ENCODE results near the gene RIMS4. TPM values are rescaled to one million over a fixed set of nuclear protein-coding genes. Genes with fewer than 3 reads are reported as not detected.

Gene RIMS4
- total RNA-seq, 2 experiments from 2014 or later: 0.07 TPM

DNA sequence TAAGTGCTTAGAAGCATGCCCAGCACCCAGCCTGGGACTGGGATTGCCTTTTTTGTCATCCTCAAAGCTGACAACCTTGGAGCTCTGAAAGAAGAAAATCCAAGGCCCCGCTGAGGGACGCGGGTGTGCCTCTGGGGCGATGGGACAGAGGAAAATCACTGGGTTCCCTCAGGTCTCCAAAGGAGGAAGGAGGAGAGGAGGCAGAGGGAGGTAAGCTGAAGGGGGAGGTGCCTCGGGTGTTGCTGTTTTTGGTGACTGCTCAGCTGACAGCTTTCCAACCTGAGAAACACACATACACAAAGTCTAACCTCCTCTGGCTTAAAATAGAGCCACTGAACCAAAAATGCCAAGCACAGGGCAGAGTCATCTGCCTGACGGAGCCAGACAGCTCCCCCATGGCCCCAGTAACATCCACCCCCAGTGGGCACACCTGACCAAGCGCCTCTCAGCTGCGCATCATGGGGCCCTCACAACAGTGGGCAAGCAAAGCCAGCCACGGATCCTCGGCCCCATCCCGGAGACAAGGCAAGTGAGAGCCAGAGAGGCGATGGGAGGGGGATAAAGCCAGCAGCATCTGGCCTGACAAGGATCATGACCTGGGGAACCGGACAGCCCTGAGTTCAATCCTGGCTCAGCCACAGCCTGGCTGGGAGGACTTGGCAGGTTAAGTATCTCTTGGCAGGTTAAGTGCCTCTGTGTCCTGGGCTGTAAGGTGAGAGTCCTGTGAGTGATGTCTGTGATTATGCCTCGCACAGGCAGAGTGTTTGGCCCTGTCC lies 67.9 kb downstream of the RIMS4 start:
- CTCF ChIA-PET: interaction anchor here (1.6 kb wide), 1 partner anchor 58 kb away, joined by 3 read pairs; no protein-coding TSS in a partner anchor
- Mint-ChIP-seq H3K36me3 (ENCODE audit: low read depth) (peaks cover 2% of the 10 kb centered on the region), H3K27ac (no peak overlapping the region), H3K27me3 (ENCODE audit: low read depth) (peaks cover 6% of the 10 kb centered on the region), H3K4me1 (ENCODE audit: low read depth) (peaks cover 19% of the 10 kb centered on the region), H3K4me3 (no peak overlapping the region), H3K9me3 (no peaks in the 10 kb centered on the region)
- intact Hi-C loops (cut with micrococcal nuclease): no loop called here
- DNase-seq: no peak

DNA sequence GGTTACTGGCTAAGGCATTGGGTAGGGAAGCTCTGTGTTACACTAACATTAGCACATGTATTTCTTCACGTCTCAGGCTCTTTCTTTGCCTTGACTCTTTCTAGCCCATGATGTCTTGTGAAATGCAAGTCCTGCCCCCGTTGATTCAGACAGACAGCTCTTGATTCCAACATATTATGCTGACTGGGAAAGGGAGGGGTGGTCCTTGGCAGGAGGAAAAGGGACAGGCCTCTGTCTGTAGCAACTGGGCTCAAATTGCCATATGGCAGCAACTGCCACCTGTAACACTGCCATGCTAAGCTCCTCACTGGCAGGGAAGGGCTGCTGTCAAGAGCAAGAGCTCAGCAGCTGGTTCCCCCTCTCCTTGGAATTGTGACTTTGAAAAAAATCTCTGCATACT lies 70.4 kb downstream of the RIMS4 start:
- intact Hi-C loops (cut with micrococcal nuclease): loop anchor here (10.0 kb wide), 1 partner anchor 245 kb away; no protein-coding TSS in a partner anchor
- no peaks in the 10 kb centered on the region for H3K9me3 Mint-ChIP-seq
- H3K4me1 Mint-ChIP-seq (ENCODE audit: low read depth): peaks cover 13% of the 10 kb centered on the region
- H3K27me3 Mint-ChIP-seq (ENCODE audit: low read depth): no peaks in the 10 kb centered on the region
- DNase-seq: no peak
- CTCF ChIA-PET: no interaction called here
- no peak overlapping the region for H3K4me3 Mint-ChIP-seq
- H3K36me3 Mint-ChIP-seq (ENCODE audit: low read depth): no peaks in the 10 kb centered on the region
- no peak overlapping the region for H3K27ac Mint-ChIP-seq

DNA sequence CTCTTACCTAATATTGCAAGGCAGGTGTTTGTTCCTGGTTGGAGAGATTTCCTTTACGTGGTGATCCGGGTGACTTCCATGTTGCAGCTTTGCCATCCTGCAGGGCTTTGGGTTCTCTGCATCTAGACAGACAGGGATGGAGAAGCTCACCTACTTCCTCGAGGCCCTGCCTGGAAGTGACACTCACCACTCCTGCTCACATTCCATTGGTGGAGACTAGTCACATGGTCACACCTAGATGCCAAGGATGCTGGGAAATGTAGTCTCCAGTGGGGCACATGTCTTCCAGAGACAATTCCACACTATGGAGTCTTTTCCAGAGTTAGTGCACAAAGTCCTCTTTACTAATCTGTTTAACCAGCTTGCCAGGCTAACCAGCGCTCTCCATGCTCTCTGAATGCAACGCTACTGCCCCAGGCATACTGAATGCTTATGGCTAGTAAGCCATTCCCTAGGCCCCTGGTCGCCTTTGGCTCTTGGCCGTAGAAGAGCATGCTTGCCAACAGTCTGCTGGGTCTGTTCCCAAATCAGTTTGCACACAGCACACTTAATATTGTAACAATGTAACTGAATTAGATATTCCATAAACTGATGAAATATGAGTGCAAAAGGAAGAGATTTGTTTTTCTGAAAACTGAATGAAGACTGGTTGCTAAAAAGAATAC lies 71.4 kb downstream of the RIMS4 start:
- no peaks in the 10 kb centered on the region for H3K9me3 Mint-ChIP-seq
- no peaks in the 10 kb centered on the region for H3K27me3 Mint-ChIP-seq (ENCODE audit: low read depth)
- no peaks in the 10 kb centered on the region for H3K36me3 Mint-ChIP-seq (ENCODE audit: low read depth)
- CTCF ChIA-PET: interaction anchor here (3.4 kb wide), 1 partner anchor 54 kb away, joined by 19 read pairs; no protein-coding TSS in a partner anchor
- intact Hi-C loops (cut with micrococcal nuclease): loop anchor here (10.0 kb wide), 1 partner anchor 244 kb away; no protein-coding TSS in a partner anchor
- H3K4me3 Mint-ChIP-seq: peak overlapping the region; percentile 58
- H3K27ac Mint-ChIP-seq: no peak overlapping the region
- peaks cover 13% of the 10 kb centered on the region for H3K4me1 Mint-ChIP-seq (ENCODE audit: low read depth)
- peak; percentile 81 for DNase-seq

DNA sequence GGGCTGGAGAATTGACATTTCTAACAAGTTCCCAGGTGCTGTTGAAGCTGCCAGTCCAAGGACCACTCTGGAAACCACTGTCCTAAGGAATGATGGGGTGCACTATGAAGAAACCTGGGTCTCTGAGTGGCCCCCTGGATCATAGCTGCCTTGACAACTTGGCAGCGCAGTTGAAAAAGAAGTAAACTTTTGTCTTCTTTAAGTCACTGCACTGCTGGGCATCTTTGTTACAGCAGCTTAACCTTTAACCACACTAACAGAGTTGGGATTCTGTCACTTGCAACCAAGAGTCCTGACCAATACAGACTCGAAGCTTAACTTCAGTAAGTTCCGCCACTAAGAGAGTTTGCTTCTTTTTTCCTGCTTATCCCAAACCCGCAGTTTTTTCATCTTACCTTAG lies 73.2 kb downstream of the RIMS4 start:
- peaks cover 27% of the 10 kb centered on the region for H3K4me1 Mint-ChIP-seq (ENCODE audit: low read depth)
- DNase-seq: no peak
- CTCF ChIA-PET: interaction anchor here (0.5 to 3.4 kb wide), 5 partner anchors 10 to 178 kb away, joined by 3 to 19 read pairs (median 3); no protein-coding TSS in a partner anchor
- no peak overlapping the region for H3K4me3 Mint-ChIP-seq
- H3K36me3 Mint-ChIP-seq (ENCODE audit: low read depth): no peaks in the 10 kb centered on the region
- no peak overlapping the region for H3K27ac Mint-ChIP-seq
- intact Hi-C loops (cut with micrococcal nuclease): loop anchor here (10.0 kb wide), 1 partner anchor 242 kb away; no protein-coding TSS in a partner anchor
- H3K9me3 Mint-ChIP-seq: no peaks in the 10 kb centered on the region
- H3K27me3 Mint-ChIP-seq (ENCODE audit: low read depth): no peaks in the 10 kb centered on the region

DNA sequence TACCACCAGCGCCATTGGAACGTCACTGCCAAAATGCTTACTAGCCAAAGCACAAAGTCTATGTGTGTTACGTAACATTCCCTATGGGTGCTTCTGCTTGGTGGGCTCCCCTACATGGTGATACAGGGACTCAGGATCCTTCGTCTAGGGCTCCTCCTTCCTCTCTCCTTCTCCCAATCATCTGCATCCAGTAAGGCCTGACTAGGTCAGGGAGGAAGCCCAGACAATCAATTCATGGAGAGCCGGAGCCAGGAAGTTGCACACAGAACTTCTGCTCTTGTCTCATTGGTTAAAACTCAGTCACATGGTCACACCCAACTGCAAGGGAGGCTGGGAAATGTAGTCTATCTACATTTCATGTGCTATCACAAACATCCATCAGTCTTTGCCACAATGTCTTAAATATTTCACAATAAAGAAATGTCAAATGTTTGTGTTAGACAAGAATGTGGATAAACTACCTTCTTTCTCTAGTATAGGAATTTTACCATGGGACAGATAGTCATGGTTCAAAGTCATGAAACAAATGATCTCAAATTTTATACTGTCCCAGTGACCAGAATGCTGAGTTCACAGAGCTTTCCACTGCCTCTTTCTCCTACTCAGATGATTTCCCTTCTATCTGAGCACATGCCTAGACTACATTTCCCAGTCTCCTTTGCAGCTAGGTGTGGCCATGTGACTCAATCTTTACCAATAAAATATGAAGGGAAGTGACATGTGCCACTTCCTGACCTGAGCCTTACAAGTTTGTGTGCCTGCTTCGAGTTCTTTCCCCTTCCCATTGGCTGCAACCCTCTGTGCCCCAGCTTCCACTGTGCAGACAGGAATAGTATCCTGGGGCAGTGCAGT lies 74.0 kb downstream of the RIMS4 start:
- no peaks in the 10 kb centered on the region for H3K36me3 Mint-ChIP-seq (ENCODE audit: low read depth)
- no peaks in the 10 kb centered on the region for H3K27me3 Mint-ChIP-seq (ENCODE audit: low read depth)
- intact Hi-C loops (cut with micrococcal nuclease): loop anchor here (10.0 kb wide), 1 partner anchor 242 kb away; no protein-coding TSS in a partner anchor
- DNase-seq: peak; percentile 49
- H3K27ac Mint-ChIP-seq: no peak overlapping the region
- H3K4me1 Mint-ChIP-seq (ENCODE audit: low read depth): peaks cover 30% of the 10 kb centered on the region
- H3K4me3 Mint-ChIP-seq: peak overlapping the region; percentile 67
- CTCF ChIA-PET: interaction anchor here (0.8 to 3.4 kb wide), 4 partner anchors 11 to 132 kb away, joined by 3 to 19 read pairs (median 3); no protein-coding TSS in a partner anchor
- no peaks in the 10 kb centered on the region for H3K9me3 Mint-ChIP-seq

DNA sequence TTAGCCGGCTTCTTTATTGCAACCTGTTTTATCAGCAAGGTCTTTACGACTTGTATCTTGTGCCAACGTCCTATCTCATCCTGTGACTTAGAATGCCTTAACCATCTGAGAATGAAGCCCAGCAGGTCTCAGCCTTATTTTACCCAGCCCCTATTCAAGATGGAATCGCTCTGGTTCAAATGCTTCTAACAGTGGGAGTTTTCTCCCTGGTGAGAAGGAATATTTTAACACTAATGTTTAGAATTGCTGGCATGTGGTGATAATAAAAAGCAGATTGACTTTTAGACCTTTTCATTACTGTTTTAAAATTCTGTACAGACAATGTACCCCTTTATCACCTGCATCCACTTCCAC lies 74.6 kb downstream of the RIMS4 start:
- no peaks in the 10 kb centered on the region for H3K36me3 Mint-ChIP-seq (ENCODE audit: low read depth)
- H3K27me3 Mint-ChIP-seq (ENCODE audit: low read depth): no peaks in the 10 kb centered on the region
- CTCF ChIA-PET: interaction anchor here (6.7 kb wide), 1 partner anchor 52 kb away, joined by 90 read pairs; no protein-coding TSS in a partner anchor
- H3K4me3 Mint-ChIP-seq: peak overlapping the region; percentile 67
- H3K27ac Mint-ChIP-seq: no peak overlapping the region
- no peak for DNase-seq
- H3K9me3 Mint-ChIP-seq: no peaks in the 10 kb centered on the region
- intact Hi-C loops (cut with micrococcal nuclease): loop anchor here (10.0 kb wide), 1 partner anchor 241 kb away; no protein-coding TSS in a partner anchor
- peaks cover 30% of the 10 kb centered on the region for H3K4me1 Mint-ChIP-seq (ENCODE audit: low read depth)

DNA sequence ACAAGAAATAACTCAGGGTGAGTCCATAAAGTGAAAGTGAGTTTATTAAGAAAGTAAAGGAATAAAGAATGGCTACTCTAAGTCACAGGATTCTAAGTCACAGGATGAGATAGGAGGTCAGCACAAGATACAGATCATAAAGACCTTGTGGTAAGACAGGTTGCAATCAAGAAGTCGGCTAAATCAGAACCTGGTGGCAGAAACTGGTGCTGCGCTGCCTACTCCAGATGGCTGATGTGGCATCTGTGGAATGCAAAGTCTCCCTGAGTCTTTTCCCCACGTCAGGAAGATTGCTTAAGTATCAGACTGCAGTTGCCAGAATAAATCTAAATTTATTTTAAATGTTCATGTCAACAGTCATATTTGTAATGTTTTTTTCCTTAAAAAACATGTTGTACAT lies 75.4 kb downstream of the RIMS4 start:
- H3K27me3 Mint-ChIP-seq (ENCODE audit: low read depth): no peaks in the 10 kb centered on the region
- no peaks in the 10 kb centered on the region for H3K9me3 Mint-ChIP-seq
- CTCF ChIA-PET: interaction anchor here (6.7 kb wide), 1 partner anchor 51 kb away, joined by 90 read pairs; no protein-coding TSS in a partner anchor
- no peak for DNase-seq
- H3K36me3 Mint-ChIP-seq (ENCODE audit: low read depth): no peaks in the 10 kb centered on the region
- intact Hi-C loops (cut with micrococcal nuclease): loop anchor here (5.0 to 10.0 kb wide), 2 partner anchors 240 to 518 kb away; no protein-coding TSS in a partner anchor
- no peak overlapping the region for H3K27ac Mint-ChIP-seq
- H3K4me3 Mint-ChIP-seq: no peak overlapping the region
- H3K4me1 Mint-ChIP-seq (ENCODE audit: low read depth): peaks cover 30% of the 10 kb centered on the region

DNA sequence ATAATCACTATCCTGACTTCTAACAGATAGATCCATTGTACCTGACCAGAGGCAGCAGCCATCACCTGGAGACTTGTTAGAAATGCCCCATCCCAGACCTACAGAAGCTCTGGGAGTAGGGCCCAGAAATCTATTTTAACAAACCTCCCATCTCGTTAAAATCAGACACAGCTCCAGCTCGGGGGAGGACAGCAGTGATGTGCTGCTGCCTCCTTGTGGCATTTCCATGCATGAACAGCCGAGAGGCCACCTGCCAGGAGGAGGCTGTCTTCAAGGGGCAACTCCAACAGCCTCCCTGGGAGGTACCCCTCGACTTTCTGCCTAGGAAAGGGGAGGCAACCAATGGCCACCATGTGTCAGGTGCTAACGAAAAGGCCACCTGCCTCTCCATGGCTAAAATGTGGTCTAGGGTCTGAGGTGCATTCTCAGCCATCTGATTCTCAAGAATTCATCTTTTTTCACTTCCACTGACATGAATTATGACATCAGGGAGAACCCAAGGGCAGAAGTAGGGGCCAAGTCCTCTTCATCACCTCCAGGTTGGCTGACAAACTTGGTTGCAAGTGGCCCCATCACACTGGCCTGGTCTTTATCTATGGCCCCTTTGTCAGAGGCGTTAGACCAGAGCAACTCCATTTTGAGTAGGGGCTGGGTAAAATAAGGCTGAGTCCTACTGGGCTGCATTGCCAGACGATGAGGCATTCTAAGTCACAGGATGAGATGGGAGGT lies 76.8 kb downstream of the RIMS4 start:
- peak; percentile 82 for DNase-seq
- no peaks in the 10 kb centered on the region for H3K27me3 Mint-ChIP-seq (ENCODE audit: low read depth)
- CTCF ChIA-PET: interaction anchor here (0.6 to 6.7 kb wide), 13 partner anchors 8 to 422 kb away, joined by 3 to 90 read pairs (median 5); partner anchors contain the start of gene FITM2
- H3K4me1 Mint-ChIP-seq (ENCODE audit: low read depth): peaks cover 27% of the 10 kb centered on the region
- no peaks in the 10 kb centered on the region for H3K36me3 Mint-ChIP-seq (ENCODE audit: low read depth)
- no peak overlapping the region for H3K4me3 Mint-ChIP-seq
- intact Hi-C loops (cut with micrococcal nuclease): loop anchor here (1.0 to 10.0 kb wide), 6 partner anchors 48 to 516 kb away; no protein-coding TSS in a partner anchor
- no peaks in the 10 kb centered on the region for H3K9me3 Mint-ChIP-seq
- no peak overlapping the region for H3K27ac Mint-ChIP-seq

DNA sequence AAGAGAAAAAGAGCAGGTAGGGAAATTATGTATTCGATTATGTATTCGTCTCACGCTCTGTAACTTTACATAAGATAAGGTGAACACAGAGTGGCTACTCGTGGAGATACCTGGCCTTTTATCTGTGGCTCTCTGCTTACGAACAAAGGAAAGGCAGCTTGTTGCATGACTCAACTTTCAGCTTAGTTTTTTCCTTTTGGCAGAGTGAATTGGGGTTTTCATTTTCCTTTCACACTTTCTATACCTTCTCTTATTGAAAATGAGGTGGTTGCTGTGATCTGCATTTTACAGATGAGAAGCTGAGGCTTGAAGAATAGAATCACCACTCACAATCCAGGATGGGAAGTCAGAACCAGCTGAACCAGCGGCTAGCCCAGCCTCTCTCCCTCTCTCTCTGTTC lies 78.0 kb downstream of the RIMS4 start:
- Mint-ChIP-seq H3K27ac (peak overlapping the region; percentile 46), H3K9me3 (no peaks in the 10 kb centered on the region), H3K4me3 (no peak overlapping the region), H3K36me3 (ENCODE audit: low read depth) (no peaks in the 10 kb centered on the region), H3K4me1 (ENCODE audit: low read depth) (peaks cover 26% of the 10 kb centered on the region), H3K27me3 (ENCODE audit: low read depth) (no peaks in the 10 kb centered on the region)
- intact Hi-C loops (cut with micrococcal nuclease): loop anchor here (2.0 to 10.0 kb wide), 3 partner anchors 122 to 515 kb away; no protein-coding TSS in a partner anchor
- no peak for DNase-seq
- CTCF ChIA-PET: interaction anchor here (0.7 to 6.7 kb wide), 11 partner anchors 15 to 517 kb away, joined by 3 to 90 read pairs (median 5); no protein-coding TSS in a partner anchor

DNA sequence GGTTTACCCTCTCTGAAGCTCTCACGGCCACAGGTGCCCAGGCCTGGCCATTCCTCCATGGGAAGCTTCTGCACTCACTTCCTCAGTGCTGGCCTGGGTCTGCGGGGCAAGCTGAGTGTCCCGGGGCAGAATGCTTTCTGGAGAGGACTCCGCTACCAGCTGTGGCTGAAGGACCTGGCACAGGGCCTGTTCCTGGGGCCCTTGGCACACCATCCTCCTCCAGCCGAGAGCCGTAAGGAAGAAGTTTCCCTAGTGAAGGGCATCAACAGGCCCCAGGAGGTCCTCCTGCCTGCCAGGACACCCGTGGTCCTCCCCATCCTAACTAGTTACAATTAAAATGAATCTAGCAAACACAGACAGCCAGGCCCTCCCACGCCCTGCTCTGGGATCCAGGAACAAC lies 78.7 kb downstream of the RIMS4 start:
- no peak for DNase-seq
- Mint-ChIP-seq H3K4me3 (no peak overlapping the region), H3K4me1 (ENCODE audit: low read depth) (peaks cover 23% of the 10 kb centered on the region), H3K36me3 (ENCODE audit: low read depth) (no peaks in the 10 kb centered on the region), H3K27ac (no peak overlapping the region), H3K27me3 (ENCODE audit: low read depth) (no peaks in the 10 kb centered on the region), H3K9me3 (no peaks in the 10 kb centered on the region)
- CTCF ChIA-PET: interaction anchor here (0.7 to 6.7 kb wide), 5 partner anchors 16 to 516 kb away, joined by 3 to 90 read pairs (median 11); no protein-coding TSS in a partner anchor
- intact Hi-C loops (cut with micrococcal nuclease): loop anchor here (2.0 to 10.0 kb wide), 3 partner anchors 121 to 514 kb away; no protein-coding TSS in a partner anchor

DNA sequence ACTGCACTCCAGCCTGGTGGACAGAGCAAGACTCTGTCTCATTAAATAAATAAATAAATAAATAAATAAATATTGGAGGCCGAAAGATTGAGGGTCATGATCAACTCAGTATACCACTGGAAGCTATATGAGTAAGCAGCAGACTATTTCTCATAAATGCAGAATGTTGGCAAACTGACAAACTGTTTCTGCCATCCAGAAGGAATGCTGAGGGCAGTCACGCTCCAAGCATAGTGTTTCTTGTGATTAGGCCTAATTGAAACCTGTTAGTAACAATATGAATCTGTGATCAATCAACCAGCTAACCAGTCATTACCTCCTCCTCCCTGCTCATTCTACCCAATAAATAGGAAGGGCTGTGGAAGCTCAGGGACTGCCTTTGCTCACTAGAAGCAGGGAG lies 79.9 kb downstream of the RIMS4 start:
- Mint-ChIP-seq H3K27me3 (ENCODE audit: low read depth) (no peaks in the 10 kb centered on the region), H3K4me1 (ENCODE audit: low read depth) (peaks cover 17% of the 10 kb centered on the region), H3K4me3 (no peak overlapping the region), H3K36me3 (ENCODE audit: low read depth) (no peaks in the 10 kb centered on the region), H3K27ac (no peak overlapping the region), H3K9me3 (no peaks in the 10 kb centered on the region)
- intact Hi-C loops (cut with micrococcal nuclease): loop anchor here (5.0 to 10.0 kb wide), 2 partner anchors 236 to 513 kb away; no protein-coding TSS in a partner anchor
- no peak for DNase-seq
- CTCF ChIA-PET: interaction anchor here (2.3 to 6.7 kb wide), 2 partner anchors 18 to 47 kb away, joined by 6 to 90 read pairs; no protein-coding TSS in a partner anchor
